DMS79 (cell line): ENCODE results near the gene LLCFC1.

Experiments
- DNase-seq: peaks from one replicate; lab custom pipeline; 2025; lab: John Stamatoyannopoulos, UW

Gene LLCFC1

DNA sequence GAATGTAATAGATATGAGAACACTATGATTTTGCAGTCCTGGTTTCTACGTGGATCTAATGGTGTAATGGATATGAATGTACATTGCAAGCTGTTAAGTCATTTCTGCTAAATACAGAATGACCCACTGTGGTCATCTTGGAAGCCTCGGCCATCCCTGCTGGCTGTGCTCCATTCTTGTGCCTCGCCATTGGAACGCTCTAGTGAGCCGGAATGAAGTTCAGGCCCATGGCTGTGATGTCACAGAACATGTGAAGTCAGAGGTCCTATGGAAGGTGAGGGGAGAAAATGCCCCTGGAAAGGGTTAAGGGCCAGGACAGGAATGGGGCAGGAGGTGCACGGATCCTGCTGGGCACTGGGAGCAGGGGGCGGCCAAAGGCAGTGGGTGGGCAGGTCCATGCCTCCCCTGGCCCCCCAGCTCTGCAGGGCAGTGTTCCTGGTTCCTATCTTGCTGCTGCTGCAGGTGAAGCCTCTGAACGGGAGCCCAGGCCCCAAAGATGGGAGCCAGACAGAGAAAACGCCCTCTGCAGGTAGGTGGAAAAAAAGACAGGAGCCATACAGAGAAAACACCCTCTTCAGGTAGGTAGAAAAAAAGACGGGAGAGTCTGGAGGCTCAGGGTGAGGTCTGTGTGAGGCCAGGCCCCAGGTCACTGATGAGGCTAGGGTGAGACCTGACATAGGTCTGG lies at the start of gene LLCFC1:
Gene LLCFC1 (plus strand): TSS at position 259 of the 685 bp plus-strand sequence. CDS start 138 bp downstream, at position 397.
- no peak for DNase-seq

DNA sequence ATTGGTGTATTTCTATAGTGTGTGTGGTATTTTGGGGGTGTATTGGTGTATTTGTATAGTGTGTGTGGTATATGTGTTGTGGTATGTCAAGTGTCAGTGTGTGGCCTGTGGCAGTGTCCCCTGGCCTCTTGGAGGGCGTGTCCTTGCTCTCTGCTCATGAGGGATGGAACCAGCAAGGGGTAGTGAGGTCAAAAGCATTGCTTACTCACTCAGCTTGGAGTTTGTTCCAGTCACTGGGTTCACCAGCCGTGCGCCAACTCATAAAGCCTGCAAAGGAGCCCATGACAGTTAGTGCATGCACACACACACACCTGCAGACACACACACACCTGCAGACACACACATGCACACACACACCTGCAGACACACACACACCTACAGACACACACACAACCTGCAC lies 49.5 kb upstream of the LLCFC1 start:
- no peak for DNase-seq

DNA sequence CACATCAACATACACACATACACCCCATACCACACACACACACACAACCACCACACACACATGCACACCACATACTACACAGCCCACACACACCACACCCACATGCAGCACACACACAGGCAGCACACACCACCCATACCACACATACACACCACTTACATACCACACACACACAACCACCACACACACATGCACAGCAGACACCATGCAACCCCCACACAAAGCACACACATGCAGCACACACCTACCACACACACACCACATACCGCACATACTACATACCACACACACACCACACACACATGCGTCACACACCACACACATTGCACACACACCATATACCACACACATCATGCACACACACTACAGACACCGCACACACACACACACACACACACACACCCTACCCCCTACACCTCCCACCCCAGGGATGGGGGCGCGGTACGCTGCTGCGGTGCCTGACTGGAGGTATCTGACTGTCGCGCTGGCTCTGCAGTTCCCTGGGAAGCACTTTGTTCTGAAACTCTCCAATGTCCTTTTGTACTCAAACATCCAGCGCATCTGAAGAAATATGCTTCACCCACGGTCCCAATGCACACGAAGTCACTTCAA lies 48.3 kb upstream of the LLCFC1 start:
- DNase-seq: no peak

- no peak for DNase-seq
These were observed 47.7 kb upstream of the LLCFC1 start for GRCh38 chr7:142891490-142892082.

DNA sequence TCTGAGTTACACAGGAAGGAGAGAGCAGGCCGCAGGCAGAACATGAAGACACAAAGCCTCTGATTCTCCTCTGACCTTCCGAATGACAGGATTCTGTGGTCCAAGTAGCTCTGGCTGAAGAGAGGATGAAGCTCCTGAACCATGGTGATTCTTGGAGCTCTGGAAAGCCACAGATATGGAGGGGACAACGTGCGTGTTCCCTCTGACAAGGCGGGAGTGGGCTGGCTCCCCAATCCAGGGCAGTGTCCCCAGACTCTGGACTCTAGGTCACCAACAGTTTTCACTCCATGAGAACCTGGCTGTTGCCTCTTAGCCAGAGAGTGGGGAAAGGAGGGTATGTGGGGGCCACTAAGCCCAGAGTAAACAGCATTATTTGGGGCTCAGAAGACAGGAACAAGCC lies 46.3 kb upstream of the LLCFC1 start:
- no peak for DNase-seq

DNA sequence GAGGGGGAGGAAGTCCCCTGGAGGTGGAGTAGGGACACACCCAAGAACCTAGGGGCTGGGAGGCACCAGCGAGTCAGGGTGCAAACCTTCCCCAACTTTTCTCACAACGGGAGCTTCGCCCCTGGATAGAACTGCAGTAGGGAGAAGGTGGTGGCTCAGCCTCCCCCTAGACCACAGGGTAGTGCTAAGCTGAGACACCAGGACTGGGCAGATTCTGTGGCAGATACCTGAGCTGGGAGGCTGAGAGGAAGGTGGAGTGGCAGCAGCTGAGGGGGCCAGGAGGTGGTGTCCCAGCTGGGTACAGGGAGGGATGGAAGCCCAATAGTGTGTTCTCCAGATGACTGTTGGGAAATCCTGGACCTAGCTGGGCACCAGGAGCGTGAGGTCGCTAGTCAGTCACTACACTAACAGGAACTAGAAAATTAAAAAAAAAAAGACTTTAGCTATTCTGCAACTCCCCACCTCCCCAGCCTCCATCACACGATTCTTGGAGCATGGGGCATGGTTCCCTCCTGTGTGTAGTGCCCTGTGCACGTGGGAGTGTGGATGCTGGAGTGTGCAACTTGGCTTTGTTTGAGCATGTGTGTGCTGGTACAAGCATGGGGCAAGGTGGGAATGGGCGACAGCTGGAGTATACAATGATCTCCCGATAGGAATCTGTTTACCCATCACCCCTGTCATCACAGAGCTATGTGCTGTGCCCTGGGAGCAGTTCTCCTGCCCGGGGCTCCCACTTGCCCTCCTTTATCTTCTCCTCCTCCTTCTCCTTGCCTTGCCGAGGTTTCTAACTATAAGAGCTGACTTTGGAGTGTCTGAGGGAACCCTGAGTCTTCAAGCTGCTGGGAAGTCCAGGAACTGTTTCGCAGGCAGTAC lies 44.9 kb upstream of the LLCFC1 start:
- no peak for DNase-seq

DNA sequence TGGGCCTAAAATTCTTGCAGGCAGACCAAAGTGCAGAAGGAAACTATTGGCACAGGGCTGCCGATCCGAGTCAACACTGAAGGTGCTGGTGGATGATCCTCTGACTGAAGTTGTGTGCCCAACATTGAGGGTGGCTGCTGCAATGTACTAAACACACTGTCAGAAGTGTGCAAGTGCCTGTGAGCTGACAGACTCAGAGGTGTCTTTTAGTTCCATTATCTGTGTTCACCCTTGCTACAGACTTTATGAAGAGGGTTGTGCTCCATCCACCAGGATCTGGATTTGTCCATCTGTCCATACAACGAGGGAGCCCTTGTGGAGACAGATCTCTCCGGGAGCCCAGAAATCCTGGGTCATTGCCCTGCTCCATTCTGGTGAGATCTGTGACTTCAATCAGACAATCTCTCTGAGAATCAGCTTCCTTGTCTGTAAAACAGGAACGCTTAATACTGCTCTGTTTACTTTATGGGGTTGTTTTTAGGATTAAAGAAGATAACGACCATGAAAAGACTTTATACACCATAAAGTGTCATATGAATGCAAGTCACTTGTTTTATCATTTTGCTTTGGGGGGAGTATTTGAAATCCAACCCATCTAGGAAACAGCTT lies 44.2 kb upstream of the LLCFC1 start:
- DNase-seq: no peak

DNA sequence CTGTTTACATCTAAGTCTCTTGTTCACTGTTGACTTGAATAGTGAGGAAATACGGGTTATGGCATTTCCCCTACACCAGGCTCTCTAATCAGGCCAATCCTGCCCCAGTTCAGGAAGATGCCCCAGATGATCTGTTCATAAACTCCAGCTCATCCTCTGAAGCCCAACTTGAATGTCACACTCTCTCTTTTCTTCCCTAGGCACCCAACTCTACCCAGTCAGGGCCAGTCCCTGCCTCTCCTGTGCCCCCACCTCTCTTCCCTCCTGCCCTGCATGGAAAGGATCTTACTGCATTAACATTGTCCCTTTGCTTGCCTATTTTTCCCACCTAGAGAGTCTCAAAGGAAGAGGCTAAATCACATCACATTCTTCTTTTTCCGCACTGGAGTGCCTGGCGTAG lies 43.1 kb upstream of the LLCFC1 start:
- no peak for DNase-seq

- DNase-seq: no peak
These were observed 42.4 kb upstream of the LLCFC1 start for GRCh38 chr7:142896741-142897379.

GRCh38 chr7:142897691-142898090 lies 41.6 kb upstream of the LLCFC1 start:
- no peak for DNase-seq

- peak; percentile 52 for DNase-seq
These were observed 40.7 kb upstream of the LLCFC1 start for GRCh38 chr7:142898377-142899170.

DNA sequence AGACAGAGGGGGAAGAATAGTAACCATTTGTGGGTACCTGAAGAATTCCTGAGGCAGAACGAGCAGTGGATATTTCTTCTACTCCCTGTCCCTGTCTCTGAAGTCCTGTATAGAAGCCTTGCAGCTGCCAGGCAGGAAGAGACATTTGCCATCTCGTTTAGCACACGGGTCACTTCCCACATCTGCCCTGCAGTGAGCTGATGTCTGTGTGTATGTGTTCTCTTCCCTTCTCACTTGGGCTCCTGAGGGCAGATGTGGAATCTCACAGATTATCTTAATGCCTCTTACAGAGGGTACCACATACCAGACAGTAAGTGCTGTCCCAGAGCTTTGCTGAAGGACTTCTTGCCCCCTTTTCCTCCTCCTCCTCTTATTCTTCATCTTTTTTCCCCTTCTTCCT lies 39.6 kb upstream of the LLCFC1 start:
- DNase-seq: no peak

DNA sequence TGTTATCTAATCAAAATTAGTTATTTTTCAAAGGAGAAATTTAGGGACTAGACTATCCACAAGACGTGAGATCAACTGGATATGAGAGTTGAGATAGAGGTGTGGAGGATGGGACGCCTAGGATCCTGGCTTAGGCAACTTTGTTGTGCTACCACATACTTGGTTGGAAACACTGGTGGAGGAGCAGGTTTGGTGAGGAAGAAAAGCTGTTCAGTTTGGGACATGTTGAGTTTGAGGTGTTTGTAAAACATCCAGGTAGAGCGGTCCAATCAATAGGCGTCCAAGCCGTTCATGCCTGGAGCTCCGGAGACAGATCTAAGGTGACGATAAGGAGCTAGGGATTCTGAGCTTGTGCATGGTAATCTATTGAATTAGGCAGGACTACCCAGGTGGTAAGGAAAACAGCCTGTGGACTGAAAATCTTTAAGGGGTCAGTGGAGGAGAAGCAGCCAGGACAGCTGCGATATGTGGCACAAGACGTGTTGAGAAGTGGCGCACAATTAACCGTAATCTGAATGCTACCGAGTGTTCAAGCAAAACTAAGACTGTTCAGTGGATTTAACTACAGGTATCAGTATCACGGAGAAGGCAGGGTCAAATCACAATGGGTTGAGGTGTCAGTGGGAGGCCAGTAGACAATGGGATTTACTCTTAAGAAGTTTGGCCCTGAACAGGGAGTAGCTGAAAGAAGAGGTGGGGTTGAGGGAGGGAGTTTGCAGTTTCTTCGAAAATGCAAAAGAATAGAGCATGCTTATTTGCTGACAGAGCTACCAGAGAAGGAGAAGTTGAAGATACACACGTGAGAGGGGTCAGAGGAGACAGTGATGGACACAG lies 37.6 kb upstream of the LLCFC1 start:
- no peak for DNase-seq

GRCh38 chr7:142904128-142904527 lies 35.2 kb upstream of the LLCFC1 start:
- DNase-seq: no peak

- no peak for DNase-seq
These were observed 33.5 kb upstream of the LLCFC1 start for GRCh38 chr7:142905759-142906158.

- DNase-seq: no peak
These were observed 32.6 kb upstream of the LLCFC1 start for GRCh38 chr7:142906643-142907042.

DNA sequence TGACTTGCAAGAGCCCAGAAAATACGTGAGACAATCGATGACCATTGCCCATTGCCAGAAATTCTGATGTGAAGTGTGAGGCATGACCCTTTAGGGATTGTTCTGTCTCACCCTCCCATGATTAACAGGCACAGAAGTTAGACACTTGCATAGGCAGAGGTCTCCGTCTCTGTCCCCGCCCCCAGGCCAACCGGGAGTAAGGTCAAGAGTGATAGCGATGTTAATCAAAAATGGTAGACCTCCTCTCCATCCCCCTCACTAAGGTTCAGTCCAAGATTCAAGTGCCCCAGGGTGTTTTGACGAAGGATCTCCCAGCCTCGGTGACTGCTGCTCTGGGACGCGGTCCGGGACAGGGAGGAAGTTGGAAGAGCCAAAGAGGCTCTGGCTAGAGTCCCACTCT lies 31.0 kb upstream of the LLCFC1 start:
- no peak for DNase-seq

GRCh38 chr7:142908921-142909890 lies 30.1 kb upstream of the LLCFC1 start:
- DNase-seq: no peak

DNA sequence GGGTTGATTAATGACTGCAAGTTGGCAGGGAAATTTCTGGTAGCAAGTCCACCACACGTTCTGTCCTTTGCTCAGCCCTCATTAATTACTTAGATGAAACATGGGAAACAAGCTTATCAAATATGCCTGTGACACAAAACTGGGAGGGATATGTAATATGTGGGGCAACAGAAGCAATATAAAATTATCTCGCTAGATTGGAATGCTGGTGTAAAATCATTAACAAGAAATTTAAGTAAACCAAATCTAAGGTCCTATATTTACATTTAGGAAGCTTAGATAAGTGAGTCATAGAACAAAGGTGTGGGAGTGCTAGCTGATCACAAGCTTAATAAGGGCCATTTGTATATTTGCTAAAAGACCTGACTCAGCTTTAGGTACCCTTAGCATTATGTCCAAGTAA lies 29.3 kb upstream of the LLCFC1 start:
- no peak for DNase-seq
